HL-60/S4 treated with phorbol 12-myristate 13-acetate at 8.2 ng/mL for 4 days and 3 days (cell line): ENCODE data around the gene MGAT4A.
"Not testable (repeated sequence)": the region's sequence is repeated elsewhere in the genome, so short reads cannot be mapped to it uniquely, and the experiment has no call there.

Experiments
- in situ Hi-C: fragments of 300-500 bp; cut with MboI; formaldehyde crosslinking; loops from 2 replicates; pipeline ENCODE4 v1.15.0; 2022; ENCODE audit warnings: low sequenced_read_pairs

Gene MGAT4A

DNA sequence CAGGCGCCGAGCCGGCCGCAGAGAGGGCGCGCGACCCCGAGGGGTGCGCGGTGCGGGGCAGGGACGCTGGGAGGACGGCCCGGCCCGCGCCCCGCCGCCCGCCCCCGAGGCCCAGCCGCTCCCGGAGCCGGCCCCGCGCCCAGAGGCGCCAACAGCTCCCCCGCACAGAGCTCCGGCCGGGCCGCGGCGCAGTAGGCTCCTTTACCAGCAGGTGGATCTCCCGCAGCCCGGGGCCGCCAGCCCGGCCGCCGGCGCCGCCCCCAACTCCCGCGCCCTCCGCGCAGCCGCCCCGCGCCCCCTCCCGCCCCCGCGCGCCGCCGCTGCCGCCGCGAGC is 258 bp downstream of the MGAT4A start:
- in situ Hi-C loops: no loop called here

DNA sequence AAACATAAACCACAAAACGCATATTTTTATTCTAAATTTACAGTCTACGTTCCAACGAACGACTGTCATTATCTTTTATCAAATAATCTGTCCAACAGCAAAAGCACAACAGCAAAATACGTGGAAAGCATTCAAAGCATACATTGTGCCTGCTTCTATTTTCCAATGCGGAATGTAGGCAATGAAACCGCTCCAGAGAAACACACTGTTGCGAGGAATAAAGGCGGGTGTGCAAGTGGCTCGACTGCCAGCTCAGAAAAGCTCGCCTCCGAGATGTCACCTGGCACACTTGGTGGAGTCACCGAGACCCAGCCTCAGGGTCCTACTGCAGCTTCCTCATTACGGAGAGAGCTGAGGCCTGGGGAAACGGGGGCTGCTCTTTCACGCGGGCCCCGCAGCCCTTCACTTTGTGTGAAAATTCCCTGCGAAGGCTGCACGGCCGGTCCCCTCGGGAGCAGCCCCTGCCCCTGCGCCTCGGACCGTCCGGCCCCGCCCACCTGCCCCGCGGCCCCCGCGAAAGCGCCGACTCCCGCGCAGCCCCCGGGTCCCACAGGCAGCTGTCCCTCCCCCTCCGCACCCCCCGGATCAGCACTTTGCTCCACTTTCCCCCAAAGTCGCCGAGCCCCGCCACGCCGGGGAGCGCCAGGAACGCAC is 752 bp downstream of the MGAT4A start:
- in situ Hi-C loops: no loop called here

DNA sequence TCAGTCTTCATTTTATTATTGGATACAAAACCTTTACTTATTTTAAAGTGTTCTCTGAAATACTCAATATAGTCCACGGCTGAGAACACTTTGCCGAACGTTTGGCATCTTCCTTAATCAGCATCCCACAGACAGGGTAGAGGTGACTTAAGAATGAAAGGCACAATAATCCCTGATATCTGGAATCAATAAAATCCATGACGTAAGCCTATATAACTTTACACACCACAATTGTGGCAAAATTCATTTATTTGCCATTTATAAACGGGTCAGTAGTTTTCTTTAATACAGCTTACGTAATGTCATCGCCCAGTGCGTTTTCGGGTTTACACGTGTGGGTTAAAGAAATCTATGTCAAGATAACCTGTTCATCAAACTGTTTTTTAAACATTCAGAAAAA is 1.3 kb downstream of the MGAT4A start:
- in situ Hi-C loops: no loop called here

DNA sequence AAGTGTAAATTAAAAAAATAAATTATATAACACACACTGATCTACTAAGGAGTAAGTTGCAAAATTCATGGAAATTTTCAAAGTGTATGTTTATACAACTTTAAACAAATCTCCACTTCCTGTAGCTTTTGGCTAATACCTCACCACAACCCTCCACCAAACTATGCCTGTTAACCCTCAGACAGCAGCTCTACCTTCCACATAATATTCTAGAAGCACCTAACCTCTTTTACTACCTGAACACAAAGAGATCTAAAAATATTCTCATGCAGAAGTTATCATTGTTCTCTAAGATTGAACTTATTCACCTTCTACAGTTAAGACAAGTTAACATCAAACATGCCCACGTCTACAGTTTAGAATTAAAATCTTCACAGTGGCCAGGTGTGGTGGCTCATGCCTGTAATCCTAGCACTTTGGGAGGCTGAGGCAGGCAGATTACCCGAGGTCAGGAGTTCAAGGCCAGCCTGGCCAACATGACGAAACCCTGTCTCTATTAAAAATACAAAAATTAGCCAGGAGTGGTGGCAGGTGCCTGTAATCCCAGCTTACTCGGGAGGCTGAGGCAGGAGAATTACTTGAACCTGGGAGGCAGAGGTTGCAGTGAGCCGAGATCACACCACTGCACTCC is 2.7 kb downstream of the MGAT4A start:
- in situ Hi-C loops: not testable (repeated sequence)

DNA sequence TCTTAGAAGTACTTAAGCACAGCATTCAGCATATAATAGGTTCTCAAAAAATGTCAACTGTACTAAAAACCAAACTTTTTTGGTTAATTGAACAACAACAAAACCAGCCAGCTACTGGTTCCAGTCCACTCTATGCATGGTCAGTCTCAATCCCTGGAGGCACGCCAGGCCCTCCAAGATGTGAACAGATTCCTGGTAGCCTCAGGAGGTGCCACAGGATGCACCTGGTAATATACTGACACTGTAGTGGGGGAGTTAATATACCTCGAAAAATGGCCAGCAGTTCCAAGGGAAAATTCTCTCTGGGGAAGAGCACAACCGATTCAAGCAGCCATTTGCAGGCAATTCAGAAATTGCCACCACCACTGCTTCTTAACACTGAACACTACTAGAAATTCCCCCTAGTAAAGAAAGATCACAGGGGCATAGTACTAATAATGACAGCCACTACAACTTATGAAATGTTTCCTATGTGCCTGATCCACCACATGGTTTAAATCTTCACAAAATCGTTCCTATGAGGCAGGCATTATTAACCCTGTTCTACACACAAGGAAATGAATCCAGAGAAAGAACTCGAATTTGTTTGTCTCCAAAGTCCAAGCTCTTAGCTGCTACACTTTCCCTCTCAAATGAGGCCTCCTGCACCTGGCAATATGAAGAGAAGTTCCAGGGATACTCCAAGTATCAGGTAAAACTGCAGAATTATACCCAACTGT is 3.4 kb downstream of the MGAT4A start:
- in situ Hi-C loops: no loop called here

DNA sequence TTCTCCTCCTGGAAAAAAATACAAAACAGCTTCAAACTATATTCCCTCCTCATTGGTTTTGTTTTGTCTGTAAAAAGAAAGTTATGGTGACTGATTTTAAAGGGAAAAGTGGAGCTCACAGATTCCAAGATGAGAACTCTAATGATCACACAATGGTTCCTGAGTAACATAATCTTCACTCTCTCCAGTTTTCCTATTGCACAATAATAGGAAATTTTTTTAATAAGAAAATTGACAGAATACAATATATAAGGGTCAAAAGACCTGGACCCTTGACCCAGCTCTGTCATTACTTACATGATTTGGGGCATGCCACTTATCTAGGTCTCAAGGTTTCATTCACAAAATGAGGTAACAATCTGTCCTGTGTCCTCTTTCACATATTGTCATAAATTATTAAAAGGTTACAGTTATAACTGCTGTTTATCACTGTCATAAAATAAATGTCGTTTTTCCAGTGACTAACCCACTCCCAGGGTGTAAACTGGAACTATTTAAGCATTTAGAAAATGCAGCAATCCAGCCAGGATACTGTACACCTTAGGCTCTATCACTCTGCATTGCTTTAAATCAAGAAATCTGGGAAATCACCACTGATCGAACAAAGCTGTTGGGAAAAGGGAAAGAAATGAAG is 4.1 kb downstream of the MGAT4A start:
- in situ Hi-C loops: no loop called here

DNA sequence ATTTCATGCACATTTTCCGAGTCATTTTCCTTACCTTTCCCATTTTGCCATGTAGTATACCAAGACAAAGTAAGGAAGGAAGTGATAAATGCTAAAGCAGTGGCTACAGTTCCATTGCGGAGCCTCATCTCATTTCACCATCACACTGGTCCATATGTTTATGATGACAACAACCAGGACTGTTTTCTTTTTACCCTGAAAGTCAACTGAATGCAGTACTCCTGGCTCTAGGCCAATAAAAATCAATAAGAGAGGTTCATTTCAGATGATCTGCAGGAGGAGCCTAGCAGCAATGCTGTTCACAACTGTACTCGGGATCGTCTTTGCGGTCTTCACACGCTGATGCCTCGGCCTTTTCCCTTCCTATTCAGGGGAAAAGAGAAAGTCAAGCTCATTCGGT is 4.7 kb downstream of the MGAT4A start:
- in situ Hi-C loops: no loop called here

DNA sequence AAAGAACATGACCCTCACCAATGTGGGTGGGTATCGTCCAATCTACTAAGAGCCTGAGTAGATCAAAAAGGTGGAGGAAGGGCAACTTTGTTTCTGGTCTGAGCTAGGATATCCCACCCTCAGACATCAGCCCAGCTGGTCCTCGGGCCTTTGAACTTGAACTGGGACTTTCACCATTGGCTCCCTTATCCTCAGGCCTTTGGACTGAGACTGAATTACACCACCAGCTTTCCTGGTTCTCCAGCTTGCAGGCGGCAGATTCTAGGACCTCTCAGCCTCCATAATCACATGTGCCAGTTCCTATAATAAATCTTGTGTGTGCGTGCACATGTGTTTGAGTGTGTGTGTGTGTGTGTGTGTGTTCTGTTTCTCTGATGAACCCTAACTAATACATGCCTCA is 10.6 kb downstream of the MGAT4A start:
- in situ Hi-C loops: no loop called here

DNA sequence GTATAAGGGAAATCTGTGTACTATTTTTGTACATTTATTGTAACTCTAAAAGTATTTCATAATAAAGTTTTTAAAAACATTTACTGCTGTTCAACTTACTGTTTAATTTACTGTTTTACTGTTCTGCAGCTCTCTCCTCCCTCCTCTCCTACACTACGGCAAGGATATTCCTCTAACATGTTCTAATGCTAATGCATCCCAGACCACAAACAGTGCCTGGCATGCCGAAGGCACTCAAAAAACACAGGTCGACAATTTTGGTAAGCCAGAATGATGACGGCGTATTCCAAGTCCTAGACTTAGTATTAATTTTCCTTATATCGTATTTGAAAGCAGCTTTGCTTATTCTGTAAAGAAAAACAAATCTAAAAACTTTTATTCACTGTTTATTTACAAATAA is 13.3 kb downstream of the MGAT4A start:
- in situ Hi-C loops: no loop called here

DNA sequence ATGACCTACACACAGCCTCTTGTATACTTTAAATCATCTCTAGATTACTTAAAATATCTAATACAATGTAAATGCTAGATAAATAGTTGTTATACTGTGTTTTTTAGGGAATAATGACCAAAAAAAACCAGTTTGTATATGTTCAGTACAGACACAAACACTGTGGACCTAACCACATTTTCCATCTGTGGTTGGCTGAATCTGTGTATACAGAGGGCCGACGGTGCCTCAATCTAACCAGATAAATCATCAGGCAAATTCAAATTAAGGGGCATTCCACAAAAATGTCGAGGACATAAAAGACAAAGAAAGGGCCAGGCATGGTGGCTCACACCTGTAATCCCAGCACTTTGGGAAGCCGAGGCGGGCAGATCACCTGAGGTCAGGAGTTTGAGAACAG is 14.1 kb downstream of the MGAT4A start:
- in situ Hi-C loops: no loop called here

DNA sequence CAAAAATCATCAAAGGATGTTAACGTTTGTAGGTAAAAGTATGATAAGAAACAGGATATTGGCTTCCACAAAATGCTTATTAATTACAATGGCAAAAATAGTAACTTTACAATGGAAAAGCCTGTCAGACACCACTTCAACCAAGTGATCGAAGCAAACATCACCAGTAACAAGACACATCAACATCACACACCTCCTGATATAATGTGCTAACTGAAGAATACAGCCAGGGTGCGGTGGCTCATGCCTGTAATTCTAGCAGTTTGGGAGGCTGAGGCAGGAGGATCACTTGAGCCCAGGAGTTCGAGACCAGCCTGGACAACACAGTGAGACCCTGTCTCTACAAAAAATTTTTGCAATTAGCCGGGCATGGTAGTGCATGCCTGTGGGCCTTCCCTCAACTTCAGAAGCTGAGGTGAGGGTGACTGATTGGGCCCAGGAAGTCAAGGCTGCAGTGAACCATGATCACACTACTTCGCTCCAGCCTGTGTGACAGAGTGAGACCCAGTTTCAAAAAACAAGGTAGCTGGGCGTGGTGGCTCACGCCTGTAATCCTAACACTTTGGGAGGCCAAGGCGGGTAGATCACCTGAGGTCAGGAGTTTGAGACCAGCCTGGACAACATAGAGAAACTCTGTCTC is 15.0 kb downstream of the MGAT4A start:
- in situ Hi-C loops: no loop called here

DNA sequence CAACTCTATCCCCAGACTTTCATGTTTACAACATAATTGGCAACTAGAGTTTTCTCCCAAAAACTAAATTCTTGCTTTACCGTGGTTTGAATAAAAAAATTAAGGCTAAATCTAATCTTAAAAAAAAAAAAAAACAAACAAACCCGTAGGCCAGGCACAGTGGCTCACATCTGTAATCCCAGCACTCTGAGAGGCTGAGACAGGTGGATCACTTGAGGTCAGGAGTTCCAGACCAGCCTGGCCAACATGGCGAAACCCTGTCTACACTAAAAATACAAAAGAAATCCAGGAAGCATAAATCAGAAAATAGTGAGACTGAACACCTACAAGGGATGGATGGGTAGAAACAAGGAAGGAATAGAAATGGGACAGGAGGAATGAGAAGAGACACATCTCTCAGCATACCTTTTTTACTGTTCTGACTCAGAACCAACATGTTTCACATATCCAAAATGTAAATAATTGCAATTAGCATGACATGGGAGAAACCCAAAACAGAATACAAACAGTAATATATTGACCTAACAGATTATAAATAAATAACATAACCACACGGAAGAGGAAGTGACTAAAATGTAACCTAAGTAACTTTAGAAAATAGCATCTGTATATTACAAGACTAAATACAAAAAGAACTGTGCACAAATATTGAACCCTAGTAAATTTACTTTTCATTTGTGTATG is 17.5 kb downstream of the MGAT4A start:
- in situ Hi-C loops: no loop called here

DNA sequence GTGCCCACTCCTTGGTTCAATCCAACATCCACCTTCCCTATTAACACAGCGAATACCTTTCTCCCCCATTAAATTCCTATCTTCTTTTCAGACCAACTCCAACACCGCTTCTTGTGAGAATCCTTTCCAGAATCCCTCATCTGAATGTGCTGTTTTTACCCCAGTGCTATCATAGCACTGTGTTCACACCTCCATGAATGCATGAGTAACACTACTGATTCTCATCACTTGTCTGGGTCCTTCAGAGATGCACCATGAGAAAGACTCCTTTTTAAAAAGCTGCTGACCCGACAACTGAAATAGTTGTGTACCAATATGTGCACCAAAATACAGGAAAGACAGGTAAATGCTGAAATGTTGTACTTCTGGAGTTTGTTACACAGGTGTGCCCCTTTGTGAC is 18.8 kb downstream of the MGAT4A start:
- in situ Hi-C loops: no loop called here

DNA sequence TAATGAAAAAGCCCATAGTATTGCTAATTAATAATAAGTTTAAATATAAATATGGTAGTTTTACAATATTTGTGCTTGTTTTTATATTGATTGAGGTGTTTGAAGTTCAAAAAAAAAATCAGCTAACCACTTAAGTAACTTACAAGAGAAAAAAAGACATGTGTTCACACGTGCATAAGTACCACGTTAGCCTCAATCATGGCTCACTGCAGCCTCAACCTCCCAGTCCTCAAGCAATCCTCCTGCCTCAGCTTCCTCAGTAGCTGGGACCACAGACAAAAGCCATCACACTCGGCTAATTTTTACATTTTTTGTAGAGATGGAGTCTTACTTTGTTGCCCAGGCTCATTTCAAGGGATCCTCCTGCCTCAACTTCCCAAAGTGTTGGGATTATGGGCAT is 19.4 kb downstream of the MGAT4A start:
- in situ Hi-C loops: no loop called here

DNA sequence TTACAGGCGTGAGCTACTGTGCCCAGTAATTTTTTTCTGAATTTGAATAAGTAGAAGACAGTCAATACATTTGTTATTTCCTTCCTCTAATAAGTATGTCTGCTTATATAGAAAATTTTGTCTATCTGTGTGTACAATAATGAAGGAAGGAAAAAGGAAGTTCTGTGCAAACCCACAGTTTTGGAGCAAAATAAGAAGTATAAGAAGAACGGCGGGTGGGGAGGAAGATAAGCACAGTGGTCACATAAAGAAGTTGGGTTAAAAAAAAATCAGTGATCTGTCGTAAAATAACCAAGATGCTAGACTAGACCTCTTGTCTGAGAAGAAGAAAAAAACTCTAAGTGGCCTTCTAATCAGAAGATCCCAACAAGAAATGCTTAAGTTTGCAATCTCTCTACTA is 20.2 kb downstream of the MGAT4A start:
- in situ Hi-C loops: no loop called here

DNA sequence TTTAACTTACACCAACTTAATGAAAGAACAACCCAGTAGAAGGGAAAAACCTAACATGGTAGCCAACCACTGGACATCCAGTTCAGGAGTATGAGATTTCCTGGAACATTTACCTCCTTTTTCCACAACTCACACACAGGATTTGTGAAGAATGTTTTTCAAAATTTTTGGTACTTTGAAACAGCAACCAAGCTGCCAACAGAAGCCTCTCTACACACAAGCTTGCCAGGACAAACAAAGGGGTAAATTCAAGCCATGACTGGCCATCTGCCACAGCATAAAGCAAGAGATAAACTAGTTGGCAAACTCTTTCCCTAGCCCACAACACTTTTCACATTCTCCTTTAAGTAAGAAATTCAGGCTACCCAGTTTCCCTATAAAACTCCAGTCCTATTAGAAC is 21.4 kb downstream of the MGAT4A start:
- in situ Hi-C loops: no loop called here

DNA sequence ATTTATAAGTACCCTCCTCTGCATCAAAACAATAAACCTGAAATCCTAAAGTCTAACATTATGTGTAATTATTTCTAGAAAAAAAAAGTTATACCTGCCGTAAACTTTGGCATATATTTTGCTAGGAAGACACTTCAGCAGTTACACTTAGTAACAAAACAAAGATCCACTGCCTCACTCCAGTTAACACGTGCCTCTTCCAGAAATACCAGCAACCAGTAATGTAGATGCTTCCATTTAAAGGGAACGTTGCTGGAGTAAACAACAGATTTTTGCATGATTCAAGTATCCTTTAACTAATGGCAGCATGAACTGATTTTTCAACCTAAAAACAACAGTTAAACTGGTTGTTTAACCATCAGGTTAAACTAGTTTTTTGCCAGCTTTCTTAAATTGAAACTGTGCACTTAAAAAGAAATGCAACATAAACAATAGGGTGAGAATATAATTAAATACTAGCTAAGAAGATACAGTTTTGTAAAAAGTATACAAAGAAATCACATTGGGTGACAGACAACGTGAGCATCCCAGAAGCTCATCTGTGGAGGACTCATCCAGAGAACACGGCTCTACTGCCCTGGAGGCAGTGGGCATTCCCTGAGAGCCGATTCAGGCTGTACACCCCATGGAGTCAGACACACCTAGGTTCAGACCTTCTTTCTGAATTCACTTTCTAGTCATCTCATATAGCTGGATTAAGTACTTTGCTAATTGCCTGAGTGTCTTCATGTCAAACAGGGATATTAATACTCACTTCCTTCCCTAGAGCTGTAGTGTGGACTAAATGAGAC is 22.3 kb downstream of the MGAT4A start:
- in situ Hi-C loops: no loop called here

DNA sequence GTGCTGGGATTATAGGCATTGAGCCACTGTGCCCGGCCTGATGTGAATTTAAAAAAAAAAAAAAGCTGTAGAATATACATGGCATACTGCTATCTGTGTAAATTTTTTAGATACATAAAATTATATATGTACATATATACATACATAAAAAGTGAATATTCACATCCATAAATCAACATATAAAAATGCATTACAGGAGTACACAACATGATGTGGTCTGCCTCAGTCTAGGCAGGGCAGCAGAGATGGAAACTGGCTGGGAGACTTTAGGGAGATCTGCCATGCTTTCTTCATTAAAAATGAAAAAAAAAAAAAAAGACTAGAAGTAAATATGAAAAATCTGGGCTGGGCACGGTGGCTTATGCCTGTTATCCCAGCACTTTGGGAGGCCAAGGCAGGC is 24.3 kb downstream of the MGAT4A start:
- in situ Hi-C loops: no loop called here

DNA sequence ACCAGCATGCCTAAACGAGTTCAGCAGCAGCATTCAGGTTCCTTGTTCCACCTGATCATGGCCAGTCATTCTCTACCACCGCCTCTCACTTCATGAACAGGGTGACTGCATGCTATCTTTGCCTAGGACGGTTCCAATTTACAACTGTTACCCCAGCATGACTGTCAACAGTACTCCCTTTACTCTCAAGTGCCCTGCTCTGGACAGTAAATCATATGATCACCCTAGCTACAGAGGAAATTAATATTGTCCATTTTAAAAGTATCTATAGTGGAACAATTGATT is 25.7 kb downstream of the MGAT4A start:
- in situ Hi-C loops: no loop called here

DNA sequence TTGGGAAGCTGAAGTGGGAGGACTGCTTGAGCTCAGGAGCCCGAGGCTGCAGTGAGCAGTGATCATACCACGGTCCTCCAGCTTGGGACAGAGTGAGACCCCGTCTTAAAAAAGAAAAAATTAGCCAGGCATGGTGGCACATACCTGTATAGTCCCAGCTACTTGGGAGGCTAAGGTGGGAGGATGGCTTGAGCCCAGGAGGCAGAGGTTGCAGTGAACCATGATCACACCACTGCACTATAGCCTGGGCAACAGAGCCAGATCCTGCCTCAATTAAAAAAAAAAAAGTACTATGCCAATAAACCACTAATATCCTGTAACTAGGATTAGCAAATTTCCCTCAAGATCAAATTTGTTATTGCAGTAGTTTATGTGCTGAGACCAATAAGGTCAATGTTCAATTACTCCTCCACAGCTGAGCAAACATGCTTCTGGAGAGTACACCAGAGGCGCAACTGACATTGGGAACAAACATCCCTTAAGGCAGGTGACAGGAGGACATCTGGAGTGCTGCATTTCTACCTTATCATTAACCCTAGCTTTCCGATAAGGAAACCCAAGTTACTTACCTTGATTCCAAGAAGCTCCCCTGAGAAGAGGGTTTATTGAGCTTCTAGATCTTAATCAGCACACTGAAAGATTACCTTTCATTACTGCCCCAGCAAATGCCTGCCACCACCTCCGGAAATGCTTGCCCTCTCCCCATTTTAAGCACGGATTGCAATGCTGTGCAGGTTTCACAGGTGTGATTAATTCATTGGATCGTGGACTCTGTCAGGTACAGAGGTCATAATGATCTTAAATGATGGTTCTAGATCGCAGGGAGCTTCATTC is 26.2 kb downstream of the MGAT4A start:
- in situ Hi-C loops: no loop called here
